HG02763 (cell line): Measurements from ENCODE around the gene NCMAP.
"Not testable (repeated sequence)": the region's sequence is repeated elsewhere in the genome, so short reads cannot be mapped to it uniquely, and the experiment has no call there.

Source experiments
- ATAC-seq: cut with Tn5 transposase; IDR thresholded peaks from one replicate; pipeline ENCODE4 v1.9.1; 2021; ENCODE audit warnings: mild to moderate bottlenecking, moderate library complexity; ENCODE audit not compliant: unreplicated experiment

Gene NCMAP

DNA sequence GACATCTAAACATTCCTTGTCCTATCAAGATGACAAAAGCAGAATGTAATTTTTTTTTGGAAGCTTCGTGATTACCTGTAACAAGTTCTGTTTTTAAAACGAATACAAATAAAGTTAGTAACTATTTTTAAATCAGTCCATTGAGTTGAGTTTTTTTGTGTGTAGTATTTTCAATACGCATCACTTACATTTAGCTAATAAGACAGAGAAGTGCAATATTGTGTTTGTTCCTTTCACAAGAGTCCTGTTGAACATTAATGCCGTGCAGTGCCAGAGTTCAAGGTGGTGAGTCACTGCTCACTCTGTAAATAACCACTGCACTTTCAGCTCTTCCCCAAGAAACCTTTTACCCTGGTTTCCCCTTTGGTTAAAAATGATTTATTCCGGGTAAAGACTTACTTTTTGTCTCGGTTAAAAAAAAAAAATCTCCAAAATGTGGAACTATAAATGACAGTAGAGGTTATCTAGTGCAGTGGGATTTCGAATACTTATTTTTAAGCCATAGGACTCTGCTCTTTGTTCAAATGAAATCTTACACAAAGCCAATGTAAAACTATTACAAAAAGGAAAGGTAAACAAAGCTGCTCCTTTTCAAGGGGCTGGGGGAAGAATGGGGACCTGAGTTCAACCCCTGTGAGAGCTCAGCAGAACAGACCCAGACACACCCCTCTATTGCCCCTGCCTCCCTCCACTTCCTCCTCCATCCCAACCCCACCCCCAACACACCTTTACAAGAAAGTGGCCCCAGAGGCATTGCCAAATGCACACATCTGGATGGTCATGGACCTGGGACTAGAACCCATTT, 14.8 kb upstream of the NCMAP start:
- ATAC-seq, result no peak

DNA sequence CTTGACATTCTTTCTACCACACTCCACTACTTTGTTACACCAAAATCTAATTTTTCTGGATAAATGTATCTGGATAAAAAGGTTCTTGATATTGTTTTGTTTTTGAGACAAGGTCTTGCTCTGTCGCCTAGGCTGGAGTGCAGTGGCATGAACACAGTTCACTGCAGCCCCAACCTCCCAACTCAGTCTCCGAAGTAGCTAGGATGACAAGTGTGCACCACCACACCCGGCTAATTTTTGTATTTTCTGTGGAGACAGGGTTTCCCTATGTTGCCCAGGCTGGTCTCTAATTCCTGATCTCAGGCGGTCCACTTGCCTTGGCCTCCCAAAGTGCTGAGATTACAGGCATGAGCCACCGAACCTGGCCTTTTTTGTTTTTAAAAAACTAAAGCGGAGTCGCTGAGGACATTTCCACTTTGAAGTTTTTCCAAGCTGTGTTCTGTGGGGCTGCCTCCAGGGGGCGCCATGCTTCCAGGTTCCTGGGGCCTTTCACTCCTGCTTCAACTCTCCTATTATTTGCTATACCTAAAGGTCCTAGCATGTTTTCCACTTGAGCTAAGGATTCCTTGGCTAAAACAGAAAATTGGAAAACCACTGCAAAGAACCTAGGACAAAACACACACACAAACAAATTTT, 14.1 kb upstream of the NCMAP start:
- ATAC-seq, result no peak

GRCh38 chr1:24544239-24544638, 11.6 kb upstream of the NCMAP start:
- ATAC-seq, result no peak

- ATAC-seq, result no peak
These were observed 10.2 kb upstream of the NCMAP start for GRCh38 chr1:24545662-24546061.

- no peak for ATAC-seq
These were observed 8.7 kb upstream of the NCMAP start for GRCh38 chr1:24547195-24547594.

GRCh38 chr1:24548070-24548469, 7.8 kb upstream of the NCMAP start:
- no peak for ATAC-seq

GRCh38 chr1:24549210-24549609, 6.7 kb upstream of the NCMAP start:
- ATAC-seq, result not testable (repeated sequence)

DNA sequence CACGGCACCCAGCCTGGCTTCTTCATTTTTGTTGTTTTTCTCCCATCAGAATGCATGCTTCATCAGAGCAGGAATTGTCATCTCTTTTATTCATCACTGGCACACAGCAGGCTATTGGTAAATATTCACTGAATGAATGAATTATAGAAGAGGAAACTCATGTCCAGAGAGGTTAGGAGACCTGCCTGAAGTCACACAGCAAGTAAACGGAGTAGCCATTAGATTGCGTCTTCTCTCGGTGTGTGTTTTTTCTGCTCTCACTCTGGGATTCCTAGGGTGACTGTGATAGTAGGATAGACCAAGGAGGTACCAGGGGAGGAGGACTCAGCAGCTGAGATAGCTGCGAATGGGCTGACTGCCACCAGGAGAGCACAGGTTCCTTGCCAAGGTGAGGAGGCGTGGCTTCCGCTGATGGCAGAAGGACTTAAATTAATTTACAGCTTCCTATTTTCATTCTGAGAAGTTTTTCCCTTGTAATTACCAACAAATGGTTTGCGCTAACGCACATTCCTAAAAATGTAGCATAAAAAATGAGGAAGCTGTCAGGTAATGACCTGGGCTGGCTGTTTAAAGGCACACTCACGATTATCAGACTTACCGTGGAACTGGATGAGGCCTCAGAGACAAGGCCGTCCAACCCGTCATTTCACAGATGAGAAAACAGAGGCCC, 4.5 kb upstream of the NCMAP start:
- no peak for ATAC-seq

DNA sequence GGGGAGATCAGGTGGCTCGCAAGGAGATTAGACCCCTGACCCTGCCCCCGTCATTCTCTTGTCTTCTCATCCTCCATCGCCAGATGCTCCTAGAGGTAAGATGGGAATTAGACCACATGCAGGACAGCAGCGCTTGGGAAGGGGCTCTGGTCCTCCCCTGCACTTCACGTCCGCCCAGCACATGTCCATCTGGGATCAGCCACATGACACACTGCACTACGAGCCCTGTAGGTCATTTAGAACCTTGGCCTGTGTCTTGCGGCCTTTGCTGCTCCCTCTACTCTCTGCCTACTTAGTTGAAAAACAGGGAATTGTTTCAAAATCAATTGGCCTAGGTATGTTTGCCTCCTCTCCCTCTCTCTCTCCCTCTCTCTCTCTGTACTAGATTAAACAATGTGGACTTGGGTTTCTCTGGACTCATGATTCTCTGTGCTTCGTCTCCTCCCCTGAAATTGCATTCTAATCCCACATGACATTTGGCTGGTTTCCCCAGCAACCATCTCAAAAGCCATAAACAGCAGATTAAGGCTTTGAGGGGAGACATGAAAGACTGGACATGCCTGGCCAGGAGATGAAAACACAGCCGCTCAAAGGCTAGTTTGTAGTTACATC, 3.8 kb upstream of the NCMAP start:
- no peak for ATAC-seq

DNA sequence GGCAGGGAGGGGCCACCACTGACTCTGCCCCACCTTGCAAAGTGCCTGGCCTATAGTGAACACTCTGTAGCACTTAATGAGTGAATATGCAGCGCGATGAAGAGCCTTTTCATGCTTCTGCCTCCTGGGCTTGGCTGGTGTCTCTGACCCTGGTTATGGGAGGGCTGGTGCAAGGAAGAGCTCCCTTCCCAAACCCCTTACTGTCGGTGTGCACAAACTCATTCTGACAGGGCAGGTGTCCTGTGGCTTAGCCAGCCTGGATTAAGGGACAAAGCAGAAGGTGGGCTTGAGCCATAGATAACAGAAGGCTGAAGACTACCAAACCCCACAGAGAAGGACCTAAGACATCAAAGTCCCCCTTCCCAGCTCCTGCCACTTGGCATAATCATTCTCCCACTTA, 2.0 kb upstream of the NCMAP start:
- ATAC-seq, result no peak

- ATAC-seq, result no peak
These were observed 1.2 kb upstream of the NCMAP start for GRCh38 chr1:24554714-24555113.

GRCh38 chr1:24556414-24556795, 518 bp downstream of the NCMAP start:
- ATAC-seq, result no peak

DNA sequence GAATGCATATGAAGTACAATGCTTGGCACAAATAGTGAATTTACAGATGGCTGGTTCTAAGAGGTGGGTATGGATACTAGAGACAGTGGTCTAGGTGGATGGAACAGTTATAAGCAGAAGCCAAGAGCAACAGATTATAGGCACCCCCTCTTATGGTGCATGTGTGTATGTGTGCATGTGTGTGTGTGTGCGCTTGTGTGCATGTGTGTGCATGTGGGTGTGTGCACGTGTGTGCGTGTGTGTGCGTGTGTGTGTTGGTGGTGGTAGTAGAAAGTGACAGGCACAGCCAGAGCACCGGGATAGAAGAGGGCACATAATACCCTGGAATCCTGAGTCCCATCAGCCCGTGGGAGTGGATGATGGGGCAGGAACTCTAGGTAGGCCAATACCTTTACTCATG, 1.3 kb downstream of the NCMAP start:
- no peak for ATAC-seq

DNA sequence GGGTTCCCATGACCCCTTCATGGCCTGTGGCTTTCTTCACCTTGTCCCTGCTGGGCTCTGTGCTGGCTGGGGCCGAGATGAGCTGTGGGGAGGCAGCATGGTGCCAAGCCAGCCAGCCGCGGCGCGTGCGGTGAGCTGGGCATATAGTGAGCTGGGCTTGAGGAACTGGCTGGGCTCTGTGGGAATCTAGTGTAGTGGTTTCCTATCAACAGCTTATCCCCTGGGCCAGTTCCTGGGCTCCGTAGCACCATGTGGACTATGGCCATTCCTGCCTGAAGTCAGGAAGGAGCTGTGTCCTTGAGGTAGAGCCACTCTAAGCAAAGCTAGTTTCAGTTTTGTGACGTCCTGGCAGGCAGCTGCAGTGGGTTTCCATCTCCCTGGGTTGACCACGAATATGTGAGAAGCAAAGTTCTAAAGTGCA, 1.8 kb downstream of the NCMAP start:
- no peak for ATAC-seq

DNA sequence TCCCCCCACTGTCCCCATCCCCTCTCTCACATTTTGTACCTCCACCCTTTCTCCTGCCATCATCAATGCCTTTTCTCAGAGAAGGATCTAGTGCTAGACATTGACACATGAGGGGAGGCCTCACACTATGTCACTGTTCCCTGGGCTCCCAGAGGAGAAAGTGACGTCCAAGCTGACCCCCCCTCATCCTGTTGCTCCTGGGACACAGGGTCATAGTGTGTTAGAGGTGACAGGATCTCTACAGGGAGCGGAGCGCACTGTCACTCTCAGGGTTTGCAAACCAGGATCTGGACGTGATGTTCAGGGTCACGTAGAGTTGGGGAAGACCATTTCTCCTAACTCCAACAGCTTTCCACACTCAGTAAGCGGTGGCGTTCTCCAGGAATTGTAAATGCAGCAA, 2.6 kb downstream of the NCMAP start:
- ATAC-seq, result no peak

DNA sequence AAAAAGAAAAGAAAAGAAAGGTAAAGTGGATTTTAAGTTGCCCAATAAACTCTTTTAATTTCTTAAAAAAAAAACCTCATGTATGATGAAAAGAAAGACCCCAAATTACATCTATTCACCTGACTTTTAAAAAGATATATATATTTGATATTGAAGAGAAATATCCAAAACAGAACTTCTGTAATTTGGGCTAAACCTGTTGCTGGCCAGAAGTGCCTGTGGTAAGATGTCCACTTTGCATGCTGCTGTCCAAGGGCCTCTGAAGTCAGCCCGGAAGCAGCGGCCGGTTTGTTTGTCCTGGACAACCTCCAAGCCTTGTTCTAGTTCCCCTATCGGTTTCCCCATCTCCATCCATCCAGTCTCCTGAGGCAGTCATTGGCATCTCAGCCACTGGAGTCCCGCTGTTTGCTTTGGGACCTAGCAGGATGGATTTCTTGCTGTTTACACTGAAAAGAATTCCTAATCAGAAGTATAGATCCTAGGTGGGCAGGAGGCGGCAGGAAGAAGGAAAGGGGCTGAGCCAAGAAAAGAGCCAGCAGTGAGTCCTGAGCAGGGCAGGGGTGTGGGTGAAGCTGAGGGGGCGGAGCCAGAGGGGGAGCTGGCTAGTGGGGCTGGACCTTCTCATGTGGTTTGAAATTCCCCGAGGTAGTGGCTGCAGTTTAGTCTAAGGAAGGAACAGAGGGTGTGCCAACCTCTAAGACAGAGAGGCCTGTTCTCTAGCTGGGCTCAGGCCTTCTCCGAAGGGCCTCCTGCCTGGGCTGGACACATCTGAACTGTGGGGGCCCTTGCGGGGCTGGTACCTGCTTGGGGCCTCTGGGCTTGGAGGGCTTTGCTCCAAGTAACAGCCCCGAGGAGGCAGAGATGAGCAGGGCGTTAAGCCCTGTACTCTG, 3.3 kb downstream of the NCMAP start:
- ATAC-seq, result no peak

GRCh38 chr1:24560361-24560760, 4.5 kb downstream of the NCMAP start:
- no peak for ATAC-seq

- no peak for ATAC-seq
These were observed 6.7 kb downstream of the NCMAP start for GRCh38 chr1:24562625-24563024.

- no peak for ATAC-seq
These were observed 8.8 kb downstream of the NCMAP start for GRCh38 chr1:24564695-24565094.

DNA sequence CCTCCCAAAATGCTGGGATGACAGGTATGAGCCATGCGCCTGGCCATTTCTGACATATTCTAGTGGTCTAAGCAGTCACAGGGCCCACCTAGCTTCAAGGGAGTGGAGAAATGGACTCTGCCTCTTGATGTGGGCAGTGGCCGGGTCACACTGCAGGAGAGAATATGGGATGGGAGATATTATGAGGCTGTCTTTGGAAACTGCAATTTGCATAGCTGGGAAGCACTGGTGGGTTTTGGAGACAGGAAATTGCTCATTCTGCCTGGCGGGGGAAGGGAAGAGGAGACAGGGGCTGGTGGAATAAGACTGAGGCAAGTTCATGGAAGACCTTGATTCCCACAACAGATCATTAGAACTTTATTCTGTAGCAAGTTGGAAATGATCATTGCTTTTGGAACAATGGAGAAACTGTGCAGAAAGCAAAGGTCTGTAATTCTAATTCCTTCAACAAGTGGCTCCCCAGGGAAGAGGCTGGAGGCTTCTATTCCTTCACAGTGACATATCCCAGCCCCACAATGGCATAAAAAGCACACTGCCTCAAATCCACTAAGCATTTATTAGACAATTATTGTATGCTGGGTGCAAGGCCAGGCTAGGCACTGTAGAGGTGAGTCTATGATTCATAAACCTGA, 10.5 kb downstream of the NCMAP start:
- ATAC-seq, result no peak
